ENCODE results near the gene C9orf43. TPM values are rescaled to one million over a fixed set of nuclear protein-coding genes. Genes with fewer than 3 reads are reported as not detected.
A peak's percentile ranks its signal among the peaks of the same experiment; 100 is the strongest.

Gene C9orf43
- total and polyA plus RNA-seq, 9 of the 15 experiments (the other 6 are each of a cell fraction or from before 2014, with no cell fraction given) = 0.21 to 0.58 (median 0.33) TPM

- TF ChIP-seq PKNOX1 (IDR thresholded peaks at IDR 0.05) = no peak
- TF ChIP-seq NBN (IDR thresholded peaks at IDR 0.05; ENCODE audit: low read depth) = peak; percentile 55; the same call in 1 of the 2 replicates
- TF ChIP-seq ZKSCAN8 (CRISPR knock-in tag; IDR thresholded peaks at IDR 0.05) = no peak
- TF ChIP-seq EHMT2 (IDR thresholded peaks at IDR 0.05) = peak; percentile 31; the same call in 1 of the 2 replicates
- TF ChIP-seq ELF4 (CRISPR knock-in tag; IDR thresholded peaks at IDR 0.05) = no peak
- TF ChIP-seq ZBTB9 (CRISPR knock-in tag; IDR thresholded peaks at IDR 0.05) = no peak
- no peak for TF ChIP-seq E2F3 (CRISPR knock-in tag; IDR thresholded peaks at IDR 0.05)
- 0 out of 4 replicates have a peak, but pooled peaks of 1 of the 2 experiments have one; percentile 29 for TF ChIP-seq MLLT1 (IDR thresholded peaks at IDR 0.05)
- 0 out of 2 replicates have a peak, but pooled peaks have one; percentile 10 for TF ChIP-seq CC2D1A (IDR thresholded peaks at IDR 0.05)
- TF ChIP-seq ZKSCAN1 (IDR thresholded peaks at IDR 0.05; ENCODE audit: low read depth, low read length) = no peak
- TF ChIP-seq TAL1 (IDR thresholded peaks at IDR 0.05) = peak; percentile 75; the same call in 1 of the 2 replicates
- TF ChIP-seq FOXM1 (IDR thresholded peaks at IDR 0.05; ENCODE audit: low read depth) = 0 out of 2 replicates have a peak, but pooled peaks have one; percentile 31
- TF ChIP-seq FOXM1 (CRISPR knock-in tag; IDR thresholded peaks at IDR 0.05; ENCODE audit: low read depth) = no peak
- TF ChIP-seq FUS (optimal IDR thresholded peaks at IDR 0.05; ENCODE audit: low read depth, low read length) = no peak
- peak; percentile 65; the same call in 1 of the 2 replicates for TF ChIP-seq ZNF592 (IDR thresholded peaks at IDR 0.05)
Measured at GRCh38 chr9:113454914-113455761, 44.6 kb downstream of the C9orf43 start (continued).
